NCI-H2171 treated with DMSO at 0.1 percent for 48 hours (cell line): ENCODE results near the gene ELP5.

Experiments used
- DNase-seq: peaks from one replicate; lab custom pipeline; 2025; lab: John Stamatoyannopoulos, UW

The ELP5 gene, protein sequence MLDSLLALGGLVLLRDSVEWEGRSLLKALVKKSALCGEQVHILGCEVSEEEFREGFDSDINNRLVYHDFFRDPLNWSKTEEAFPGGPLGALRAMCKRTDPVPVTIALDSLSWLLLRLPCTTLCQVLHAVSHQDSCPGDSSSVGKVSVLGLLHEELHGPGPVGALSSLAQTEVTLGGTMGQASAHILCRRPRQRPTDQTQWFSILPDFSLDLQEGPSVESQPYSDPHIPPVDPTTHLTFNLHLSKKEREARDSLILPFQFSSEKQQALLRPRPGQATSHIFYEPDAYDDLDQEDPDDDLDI

DNA sequence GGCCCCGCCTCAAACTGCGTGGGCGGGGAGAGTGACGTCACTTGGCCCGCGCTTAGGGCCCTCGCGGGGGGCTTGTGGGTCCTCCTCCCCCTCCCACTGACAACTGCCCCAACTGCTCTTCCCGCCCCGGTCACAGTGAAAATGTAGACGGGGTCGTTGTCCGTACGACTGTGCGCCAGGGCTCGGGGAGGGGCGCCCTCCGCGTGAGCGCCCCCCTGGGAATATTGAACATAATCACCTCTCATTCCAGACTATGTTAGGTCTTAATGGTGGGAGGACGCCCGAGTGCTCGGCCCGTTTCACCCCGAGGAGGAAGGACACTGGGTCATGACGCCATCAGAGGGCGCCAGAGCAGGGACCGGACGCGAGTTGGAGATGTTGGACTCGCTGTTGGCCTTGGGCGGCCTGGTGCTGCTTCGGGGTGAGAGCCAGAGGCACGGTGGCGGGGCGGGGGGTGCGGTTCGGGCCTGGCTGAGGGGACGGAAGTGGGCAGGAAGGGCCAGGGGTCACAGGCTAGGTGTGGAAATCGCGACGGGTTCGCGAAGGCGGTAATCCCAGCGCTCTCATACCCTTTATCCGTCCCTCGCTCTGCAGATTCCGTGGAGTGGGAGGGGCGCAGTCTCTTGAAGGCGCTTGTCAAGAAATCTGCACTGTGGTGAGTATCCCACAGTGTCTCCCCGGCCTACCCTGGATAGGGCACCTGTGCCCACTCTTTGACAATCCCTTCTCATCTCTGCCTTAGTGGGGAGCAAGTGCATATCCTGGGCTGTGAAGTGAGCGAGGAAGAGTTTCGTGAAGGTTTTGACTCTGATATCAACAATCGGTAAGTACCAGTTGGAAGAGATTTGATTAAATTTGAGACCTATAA, at the start of gene ELP5:
TSS of gene ELP5 (plus strand) at position 40 of the 868 bp plus-strand sequence. CDS start at position 376, 336 bp downstream.
- DNase-seq, result peak; percentile 93

DNA sequence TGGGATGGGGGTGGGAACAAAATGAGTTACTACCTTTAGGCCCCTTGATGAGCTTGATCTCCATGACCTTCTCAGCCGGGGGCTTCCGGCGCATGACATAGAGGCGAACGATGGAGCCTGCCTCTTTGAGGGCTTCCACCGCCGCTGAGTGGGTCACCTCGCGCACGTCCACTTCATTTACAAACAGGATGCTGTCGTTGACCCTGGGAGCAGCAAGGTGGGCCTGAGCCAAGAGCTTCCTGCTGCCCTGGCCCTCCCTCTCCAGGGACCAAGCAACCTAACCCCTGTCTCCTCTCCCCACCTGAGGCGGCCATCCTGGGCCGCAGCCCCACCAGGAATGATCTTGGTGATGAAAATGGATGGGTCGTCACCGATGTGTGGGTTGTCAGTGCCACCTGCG, 48.6 kb upstream of the ELP5 start:
- DNase-seq, result no peak

DNA sequence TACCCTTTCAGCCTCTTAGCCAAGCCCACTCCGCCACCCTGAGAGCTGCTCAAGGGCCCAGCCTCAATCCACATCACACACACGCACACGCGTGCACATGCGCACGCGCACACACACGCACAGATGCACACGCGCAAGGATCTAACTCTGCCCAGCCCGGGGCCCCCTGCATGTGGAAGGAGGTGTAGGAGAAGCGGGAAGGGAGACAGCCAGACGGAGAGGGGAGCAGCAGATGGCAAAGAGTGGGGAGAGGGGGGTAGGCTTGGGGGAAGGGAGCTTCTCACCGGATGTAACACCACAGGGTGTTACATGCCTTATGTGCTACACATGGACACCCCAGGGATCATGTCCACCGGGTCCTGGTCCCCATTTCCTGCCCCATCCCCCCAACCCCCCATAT, 47.7 kb upstream of the ELP5 start:
- DNase-seq, result peak; percentile 97

DNA sequence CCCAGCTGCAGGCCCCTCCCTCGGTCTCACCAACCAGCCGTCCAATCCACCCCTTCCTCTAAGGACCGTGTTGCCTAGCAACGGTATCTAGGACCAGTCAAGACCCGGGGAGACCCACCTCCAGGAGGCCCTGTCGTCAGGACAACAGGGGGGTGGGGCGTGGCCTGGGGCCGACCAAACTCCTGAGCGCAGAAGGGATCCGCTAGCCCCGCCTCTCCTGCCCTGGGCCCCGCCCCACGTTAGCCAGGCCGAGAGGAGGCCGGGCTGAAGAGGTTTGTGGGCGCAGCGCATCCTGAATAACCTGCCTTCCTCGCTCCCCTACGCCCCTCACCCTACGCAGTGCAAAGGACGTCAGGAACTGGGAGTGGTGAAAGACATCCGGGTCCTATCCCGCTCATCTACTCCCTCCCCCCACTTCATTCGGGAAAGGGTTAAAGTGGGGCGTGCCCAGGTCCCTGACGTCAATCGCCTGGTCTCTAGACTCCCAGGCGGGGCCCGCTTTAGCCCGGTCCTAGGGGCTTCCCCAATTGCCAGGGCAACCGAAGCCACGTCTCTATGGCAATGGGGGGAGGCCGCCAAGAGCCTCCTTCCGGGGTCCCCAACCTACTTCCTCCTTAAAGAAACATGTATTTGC, 47.1 kb upstream of the ELP5 start:
- DNase-seq, result peak; percentile 96

DNA sequence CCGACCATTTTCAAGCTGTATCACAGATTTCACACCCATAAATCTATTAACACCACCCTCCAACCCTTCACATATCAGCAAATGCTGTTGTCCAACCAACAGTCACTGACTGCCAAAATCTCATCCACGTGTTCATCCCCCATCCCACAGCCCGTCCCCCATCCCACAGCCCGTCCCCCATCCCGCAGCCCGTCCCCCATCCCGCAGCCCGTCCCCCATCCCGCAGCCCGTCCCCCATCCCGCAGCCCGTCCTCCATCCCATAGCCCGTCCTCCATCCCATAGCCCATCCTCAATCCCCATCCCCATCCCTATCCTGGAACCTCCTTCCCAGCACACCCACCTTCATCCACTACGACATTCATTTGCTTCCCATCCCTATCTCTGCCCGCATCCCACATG, 46.5 kb upstream of the ELP5 start:
- DNase-seq, result no peak

DNA sequence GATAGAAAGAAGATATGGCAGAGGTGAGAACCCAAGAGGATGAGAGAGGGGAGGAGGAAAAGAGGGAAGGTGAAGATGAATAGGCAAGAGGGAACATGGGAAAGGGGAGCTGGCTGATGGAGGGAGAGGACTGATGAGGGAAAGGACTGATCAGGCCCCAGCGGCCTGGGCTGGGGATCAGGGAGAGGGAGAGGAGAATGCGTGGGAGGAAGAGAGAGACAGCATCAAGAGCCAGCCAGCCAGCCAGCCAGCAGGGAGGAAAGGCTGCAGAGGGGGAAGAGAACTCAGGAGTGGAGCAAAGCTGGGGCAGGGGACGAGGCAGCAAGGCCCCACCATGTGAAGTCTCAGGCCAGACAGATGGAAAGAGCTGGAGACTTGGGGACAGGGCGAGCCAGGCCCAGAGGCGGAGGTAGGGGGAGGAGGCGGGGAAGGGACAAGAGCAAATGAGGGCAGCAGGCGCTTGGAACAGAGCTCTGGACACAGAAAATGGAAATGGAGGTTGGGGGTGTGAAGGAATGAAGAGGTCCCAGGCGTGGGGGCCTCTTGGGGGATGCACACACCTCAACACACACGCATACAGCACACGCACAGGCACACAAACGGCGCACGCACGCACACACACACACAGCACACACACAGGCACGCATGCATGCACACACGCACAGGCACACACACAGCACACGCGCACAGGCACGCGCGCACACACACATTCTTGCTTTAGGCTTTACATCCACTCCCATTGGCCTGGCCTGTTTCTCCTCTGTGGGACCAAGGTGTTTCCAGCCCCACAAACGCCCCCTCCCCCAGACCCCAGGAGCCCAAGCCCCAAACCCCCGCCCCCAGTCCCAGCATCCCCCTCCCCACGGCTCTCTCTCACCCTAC, 44.7 kb upstream of the ELP5 start:
- no peak for DNase-seq

DNA sequence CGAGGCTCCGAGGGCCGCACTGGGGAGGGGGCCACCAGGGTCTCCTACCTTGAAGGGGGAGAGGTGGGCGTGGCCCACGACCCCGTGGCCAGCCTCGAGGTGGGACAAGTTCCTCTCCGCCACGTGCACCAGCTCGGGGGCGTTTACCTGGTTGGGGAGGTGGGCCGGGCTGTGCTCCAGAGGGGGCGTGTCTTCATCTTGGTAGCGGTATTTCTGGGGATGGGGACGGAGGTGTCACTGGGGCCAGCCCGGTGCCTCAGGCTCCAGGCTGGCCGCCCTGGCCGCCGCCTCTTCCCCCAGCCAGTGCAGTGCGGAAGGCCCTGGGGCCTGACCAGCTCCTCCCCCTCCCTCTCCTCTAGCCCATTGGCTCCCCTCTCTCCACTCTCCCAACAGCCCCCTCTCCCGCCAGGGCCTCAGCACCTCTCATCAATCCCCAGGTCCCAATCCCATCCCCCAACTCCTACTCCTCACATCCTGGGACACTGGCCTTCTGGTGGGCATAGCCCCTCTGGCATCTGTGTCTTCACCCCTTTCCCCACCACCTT, 43.9 kb upstream of the ELP5 start:
- DNase-seq, result no peak

DNA sequence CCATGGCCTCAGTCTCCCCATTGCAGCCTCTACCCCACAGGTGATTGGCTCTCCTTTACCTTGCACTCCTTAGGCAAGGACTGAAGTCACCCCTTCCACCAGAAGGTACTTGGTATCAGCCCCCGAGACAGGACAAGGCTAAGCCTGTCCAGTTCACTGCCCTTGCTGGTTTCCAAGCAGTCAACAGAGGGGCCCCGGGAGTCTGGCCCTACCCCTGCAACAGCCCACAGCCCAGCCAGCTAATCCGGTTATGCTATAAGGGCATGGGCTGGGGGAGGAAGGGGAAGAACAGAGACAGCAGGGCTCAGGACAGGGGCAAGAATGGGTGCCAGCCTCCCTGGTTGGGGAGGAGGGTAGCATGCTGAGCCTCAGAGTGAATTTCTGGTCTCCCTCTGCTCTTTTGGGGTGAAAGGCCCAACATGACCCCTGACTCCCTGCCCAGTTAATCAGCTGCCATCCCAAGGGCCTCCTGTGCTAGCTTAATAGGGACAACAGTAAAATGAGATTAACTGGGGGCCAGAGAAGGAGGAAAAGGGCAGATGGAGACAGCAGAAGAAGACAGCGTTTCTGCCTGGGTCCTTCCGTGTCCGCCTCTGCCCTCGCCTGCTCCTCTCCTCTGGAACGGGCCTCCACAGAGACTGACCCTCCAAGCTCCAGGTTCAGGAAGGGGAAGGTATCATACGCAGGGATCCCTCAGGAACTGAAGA, 43.1 kb upstream of the ELP5 start:
- no peak for DNase-seq

DNA sequence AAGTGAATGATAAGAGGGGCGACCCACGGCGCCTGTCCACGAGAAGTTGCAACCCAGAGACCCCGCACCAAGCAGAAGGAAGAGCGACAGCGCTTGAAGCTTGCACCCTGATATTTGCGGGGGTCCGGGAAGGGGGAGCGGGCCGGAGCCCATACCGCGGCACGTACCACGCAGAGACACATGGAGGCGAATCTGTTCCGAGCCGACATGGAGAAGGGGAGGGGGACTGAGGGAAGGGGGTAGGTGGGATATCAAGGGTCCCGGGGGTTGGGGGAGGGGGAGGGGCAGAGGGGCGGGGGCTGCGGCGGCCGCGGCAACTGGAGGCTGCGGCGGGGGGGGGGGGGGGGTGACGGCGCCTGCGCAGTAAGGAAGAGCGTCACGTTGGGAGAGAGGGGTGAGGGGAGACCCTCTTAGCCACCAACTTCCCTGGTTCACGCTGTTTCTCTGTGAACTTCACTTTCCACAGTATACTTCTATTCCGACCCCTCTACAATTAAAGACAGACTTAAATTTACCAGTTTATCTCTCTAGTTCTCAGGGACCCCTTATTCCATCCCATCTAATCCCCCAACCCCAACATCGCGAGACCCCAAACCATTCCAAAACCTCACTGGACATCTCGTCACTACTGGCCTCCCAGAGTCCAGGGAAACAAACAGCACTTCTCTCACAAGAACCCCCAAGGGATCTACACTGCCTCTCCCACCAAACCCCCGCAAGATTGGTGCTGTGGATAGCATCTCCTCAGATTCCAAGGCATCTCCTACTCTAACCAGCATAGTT, 40.3 kb upstream of the ELP5 start:
- DNase-seq, result no peak

DNA sequence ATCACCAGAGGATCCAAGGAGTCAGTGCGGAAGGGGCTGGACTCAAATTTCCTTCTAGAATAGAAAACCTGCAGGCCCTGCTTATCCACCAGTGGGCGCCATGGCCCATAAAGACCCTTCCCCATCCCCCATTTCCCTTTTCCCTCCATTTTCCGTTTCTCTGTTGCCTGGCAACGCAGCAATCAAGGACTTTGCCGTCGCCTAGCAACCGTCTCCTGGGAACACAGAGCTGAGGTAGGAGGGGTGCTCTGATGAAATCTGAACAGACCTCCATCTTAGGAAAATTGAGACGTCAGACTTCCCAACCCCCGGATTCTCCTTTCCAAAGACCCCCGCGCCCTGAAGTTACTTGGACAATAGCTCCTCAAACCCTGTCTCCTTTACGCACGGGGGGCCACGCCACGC, 38.1 kb upstream of the ELP5 start:
- peak; percentile 98 for DNase-seq

DNA sequence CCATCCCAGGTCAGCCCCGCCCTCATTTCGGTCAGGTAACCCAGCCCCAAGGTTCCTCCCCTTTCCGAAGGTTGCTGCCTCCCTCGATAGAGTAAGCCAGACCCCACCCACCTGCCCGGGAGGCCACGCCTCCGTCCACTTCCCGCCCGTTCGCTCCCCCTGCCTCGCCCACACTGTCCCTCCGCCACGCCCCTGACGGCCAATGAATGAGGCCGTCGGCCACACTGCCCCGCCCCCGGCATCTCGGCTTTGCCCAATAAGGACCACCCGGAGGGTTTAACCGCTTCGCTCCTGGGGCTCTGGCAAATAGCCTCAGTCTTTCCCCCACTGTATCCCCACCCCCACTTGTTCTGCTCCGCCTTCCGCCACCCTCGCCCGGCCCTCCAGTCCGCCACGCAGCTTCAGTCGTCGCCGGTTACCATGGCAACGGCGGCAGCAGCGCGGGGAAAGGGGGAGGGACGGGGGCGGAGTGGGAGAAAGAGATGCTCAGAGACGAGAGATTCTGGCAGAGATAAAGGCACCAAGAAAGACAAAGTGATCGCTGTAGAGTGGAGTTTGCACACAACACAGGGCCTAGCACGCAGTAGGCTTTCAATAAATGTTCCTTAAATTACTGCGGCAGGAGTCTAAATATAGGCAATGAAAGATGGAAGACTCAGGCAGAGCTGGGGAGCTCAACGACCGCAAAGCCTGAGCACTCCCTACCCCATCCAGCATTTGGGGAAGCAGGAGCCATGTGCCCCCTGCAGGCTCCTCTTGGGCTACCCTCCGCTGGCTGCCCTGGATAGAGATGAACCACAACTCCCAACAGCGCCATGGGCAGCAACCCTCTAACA, 37.5 kb upstream of the ELP5 start:
- DNase-seq, result peak; percentile 99

DNA sequence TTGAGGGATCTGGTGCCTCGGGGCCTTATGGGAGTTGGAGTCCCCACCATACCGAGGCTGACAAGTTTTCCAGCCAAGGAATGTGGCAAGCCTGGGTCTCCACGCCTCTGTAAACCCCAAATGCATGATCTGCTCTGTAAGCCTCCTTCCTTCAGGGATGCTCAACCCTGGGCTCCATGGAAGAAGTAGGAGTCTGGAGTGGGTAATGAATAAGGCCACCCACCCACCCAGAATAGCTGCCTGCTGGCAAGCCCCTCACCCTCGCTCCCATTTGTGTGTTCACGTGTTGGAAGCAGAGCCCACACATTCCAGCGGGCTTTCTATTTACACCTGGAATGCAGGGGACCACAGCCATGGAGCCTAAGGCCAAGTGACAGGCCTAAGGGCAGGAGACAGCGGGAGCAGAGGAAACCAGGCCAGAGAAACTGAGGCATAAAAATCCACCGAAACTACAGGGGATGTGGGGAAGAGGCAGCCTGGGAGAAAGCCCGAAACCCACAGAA, 36.8 kb upstream of the ELP5 start:
- no peak for DNase-seq

DNA sequence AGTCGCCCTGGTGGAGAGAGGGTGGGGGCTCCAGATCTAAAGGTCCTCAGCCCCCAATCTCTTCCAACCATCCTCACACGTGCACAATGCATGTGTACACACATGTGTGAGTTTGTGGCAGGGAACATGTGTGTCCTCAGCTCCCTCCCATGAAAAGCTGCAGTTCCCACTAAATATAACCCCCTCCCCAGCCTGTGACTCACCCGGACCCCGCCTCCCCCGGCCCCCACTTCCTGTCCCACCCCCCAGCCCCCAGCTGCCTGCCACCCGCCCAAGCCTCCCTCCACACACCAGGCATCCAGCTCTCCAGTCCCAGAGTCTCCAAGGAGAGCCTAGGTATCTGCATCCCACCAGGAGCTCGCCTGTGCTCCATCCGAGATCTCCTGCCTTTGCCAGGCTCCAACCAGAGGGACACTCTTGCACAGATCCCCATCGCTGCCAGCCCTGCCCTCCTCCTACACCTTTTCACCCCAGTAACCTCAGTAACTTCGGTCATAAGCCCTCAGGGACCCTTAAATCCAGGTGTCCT, 36.3 kb upstream of the ELP5 start:
- no peak for DNase-seq

DNA sequence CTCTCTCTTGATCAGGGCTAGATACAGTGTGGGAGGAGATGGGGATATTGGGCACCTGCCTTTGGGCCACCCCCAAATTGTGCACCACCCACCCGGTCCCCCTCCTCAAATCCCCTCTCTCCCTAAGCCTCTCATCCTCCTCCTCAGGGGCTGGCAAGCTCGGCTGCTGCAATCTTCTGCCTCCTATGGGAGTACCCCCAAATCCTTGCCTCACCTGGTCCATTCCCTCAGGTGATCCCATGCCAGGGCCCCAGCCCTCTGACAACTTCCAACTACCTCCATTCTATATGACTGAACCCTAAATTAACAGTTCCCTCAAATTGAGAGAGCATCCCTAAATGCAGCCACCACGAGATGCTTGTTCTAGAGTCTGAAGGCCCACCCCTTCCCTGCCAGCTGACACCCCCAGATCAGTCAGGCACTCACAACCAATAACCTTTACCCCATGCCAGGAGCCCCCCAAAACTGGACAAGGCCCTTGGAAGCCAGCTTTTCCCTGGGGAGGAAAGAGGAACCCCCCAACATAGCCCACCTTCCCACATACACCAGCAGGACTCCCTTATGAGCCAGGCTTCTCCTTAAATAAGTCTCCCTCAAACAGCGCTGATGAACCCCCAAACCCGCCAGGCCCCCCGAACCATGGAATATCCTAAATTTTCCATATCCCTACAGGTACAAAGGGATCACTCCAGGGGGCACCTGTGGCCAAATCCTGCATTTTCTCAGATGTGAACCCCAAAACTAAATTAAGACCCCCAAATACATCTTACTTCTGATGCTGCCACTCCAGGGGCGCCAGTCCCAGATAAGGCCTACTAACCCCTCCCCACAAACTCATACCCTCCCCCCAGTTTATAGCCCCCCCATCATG, 35.5 kb upstream of the ELP5 start:
- DNase-seq, result no peak

DNA sequence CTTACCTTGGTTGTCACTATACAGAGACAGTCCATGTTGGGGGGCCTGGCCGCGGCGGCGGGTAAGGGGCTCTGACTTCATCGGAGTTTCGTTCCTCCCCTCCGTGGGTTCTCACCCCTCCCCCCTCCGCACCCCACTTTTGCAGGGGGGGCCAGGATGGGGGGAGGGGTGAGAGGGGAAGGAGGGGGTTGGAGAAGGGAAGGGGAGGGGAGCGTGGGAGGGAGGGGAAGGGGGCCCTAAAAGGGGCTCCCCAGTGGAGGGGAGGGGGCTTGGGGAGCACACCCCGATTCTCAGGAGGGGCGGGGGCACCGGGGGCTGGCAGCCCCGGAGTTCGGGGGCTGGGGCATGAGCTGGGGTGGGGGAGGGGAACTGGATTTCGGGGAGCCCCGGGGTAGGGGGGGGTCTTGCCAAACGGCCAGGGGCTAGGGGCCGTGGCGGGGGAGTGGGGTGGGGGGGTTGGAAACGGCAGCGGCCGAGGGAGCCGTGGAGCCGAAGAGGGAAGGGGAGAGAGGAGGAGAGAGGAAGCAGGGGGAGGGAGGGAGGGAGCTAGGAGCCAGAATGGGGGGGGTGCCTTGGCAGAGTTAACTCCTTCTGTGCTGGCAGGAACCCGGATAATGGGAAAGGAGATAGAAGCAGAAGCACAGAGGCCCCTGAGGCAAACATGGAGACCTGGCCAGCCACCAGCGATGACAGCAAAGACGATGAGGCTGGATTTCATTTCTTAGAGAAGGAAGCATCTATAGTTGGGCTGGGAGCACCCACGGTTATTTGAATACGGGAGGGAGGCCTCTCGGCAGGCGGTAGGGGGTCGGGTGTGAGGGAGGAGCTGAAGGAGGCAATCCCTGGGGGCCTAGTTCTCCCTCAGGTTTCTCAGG, 34.7 kb upstream of the ELP5 start:
- peak; percentile 71 for DNase-seq

DNA sequence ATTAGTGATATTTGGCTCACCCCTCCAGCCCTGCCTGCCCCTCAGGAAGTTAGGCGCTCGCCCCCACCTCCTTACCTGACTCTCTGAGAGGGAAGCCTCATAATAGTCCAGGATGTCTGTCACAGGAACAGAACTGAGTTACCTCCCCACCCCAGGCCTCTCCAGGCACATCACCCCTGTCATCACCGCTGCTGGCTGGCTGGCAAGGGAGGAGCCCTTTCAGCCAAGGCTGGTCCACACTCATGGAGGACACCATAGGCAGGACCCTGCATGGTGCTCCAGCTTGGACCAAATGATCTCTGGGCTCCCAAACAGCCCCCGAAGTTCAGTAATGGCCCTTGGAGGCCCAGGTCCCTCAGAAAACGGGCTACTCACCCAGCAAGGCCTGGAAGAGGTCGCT, 33.8 kb upstream of the ELP5 start:
- no peak for DNase-seq

DNA sequence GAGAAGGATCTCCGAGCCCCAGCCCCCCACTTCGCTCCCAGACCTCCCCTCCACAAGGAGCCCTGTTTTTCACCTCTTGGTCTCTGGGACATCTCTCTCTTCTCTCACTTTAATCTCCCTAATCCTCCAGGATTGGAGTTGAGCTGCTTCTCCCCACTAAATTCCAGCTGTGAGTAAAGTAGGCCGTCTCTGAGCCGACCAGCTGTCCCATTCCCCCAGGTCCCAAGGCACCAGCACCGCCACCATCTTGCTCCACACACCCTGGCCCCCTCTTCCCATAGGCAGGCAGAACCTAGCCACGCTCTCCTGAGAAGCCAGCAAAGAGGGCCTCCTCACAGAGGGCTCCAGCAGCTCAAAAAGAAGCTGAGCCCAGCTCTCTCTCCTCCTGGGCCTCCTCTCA, 33.3 kb upstream of the ELP5 start:
- DNase-seq, result no peak
